Liver (tissue), 3 donors: ENCODE data around the gene XXYLT1.

Experiments
- EGR1 ChIP-seq, 2 donors: IDR thresholded peaks; 2 replicates each; pipeline ENCODE4 v1.6.1; 2016 to 2018; ENCODE audit warnings: antibody characterized with exemption in 2 of 2, low read depth in 2 of 2
- FOXA1 ChIP-seq: IDR thresholded peaks from 2 replicates; pipeline ENCODE4 v1.6.1; 2016; ENCODE audit warnings: antibody characterized with exemption
- GABPA ChIP-seq, 2 donors: IDR thresholded peaks in 1 of 2; conservative IDR thresholded peaks in 1 of 2; 2 replicates each; pipeline ENCODE4 v1.6.1; 2016; ENCODE audit warnings: antibody characterized with exemption in 2 of 2, mild to moderate bottlenecking in 1 of 2, moderate library complexity in 1 of 2
- HNF4A ChIP-seq, 2 donors: conservative IDR thresholded peaks; 2 replicates each; pipeline ENCODE4 v1.6.1; 2016; ENCODE audit warnings: antibody characterized with exemption in 2 of 2, mild to moderate bottlenecking in 2 of 2
- JUND ChIP-seq, 2 donors: IDR thresholded peaks; 2 replicates each; pipeline ENCODE4 v1.6.1; 2016; ENCODE audit warnings: antibody characterized with exemption in 2 of 2
- RAD21 ChIP-seq, 2 donors: IDR thresholded peaks; 2 replicates each; pipeline ENCODE4 v1.6.1; 2016; ENCODE audit warnings: antibody characterized with exemption in 2 of 2, mild to moderate bottlenecking in 2 of 2
- RXRA ChIP-seq, 2 donors: IDR thresholded peaks; 2 replicates each; pipeline ENCODE4 v1.6.1; 2017 to 2018; ENCODE audit warnings: antibody characterized with exemption in 2 of 2, mild to moderate bottlenecking in 1 of 2
- SP1 ChIP-seq: IDR thresholded peaks from 2 replicates; pipeline ENCODE4 v1.6.1; 2018; ENCODE audit warnings: antibody characterized with exemption, mild to moderate bottlenecking
- YY1 ChIP-seq: IDR thresholded peaks from 2 replicates; pipeline ENCODE4 v1.6.1; 2016; ENCODE audit warnings: antibody characterized with exemption, mild to moderate bottlenecking
- TF ChIP-seq, protein P1 (sequence below): fragments of 150-350 bp; IDR thresholded peaks from 2 replicates; pipeline ENCODE4 v1.5.1; 2017; ENCODE audit warnings: improper control_type of control experiment, low read depth, low read length; ENCODE audit not compliant: missing input control
- TF ChIP-seq, protein P2 (sequence below): IDR thresholded peaks from 2 replicates; pipeline ENCODE4 v1.6.1; 2016; ENCODE audit warnings: antibody characterized with exemption
- donor health status: healthy.
- donor health status: healthy.

DNA sequence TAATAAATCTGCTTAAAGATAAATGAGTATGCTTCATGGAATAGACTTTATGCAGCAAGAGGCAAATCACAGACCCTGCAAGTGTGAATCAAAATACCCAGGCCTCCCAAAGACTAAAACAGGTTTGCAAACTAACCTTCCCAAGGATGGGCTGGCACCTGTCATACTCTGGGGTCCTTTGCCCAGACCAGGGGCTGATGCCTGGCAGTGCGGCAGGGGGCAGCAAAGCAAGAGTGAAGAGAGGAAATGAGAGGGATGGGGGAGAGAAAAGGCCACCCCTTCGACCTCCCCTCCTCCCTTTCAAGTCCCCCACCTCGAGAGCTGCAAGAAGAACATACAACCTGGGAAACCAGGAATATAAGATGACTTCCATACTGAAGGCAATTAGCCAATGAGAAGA lies 31.8 kb downstream of the XXYLT1 start:
- no peak for TF ChIP-seq FOXA1
- TF ChIP-seq RXRA (IDR thresholded peaks at IDR 0.05), result no peak
- no peak for TF ChIP-seq SP1
- TF ChIP-seq RAD21 (IDR thresholded peaks at IDR 0.05), result no peak
- TF ChIP-seq, protein P1, sequence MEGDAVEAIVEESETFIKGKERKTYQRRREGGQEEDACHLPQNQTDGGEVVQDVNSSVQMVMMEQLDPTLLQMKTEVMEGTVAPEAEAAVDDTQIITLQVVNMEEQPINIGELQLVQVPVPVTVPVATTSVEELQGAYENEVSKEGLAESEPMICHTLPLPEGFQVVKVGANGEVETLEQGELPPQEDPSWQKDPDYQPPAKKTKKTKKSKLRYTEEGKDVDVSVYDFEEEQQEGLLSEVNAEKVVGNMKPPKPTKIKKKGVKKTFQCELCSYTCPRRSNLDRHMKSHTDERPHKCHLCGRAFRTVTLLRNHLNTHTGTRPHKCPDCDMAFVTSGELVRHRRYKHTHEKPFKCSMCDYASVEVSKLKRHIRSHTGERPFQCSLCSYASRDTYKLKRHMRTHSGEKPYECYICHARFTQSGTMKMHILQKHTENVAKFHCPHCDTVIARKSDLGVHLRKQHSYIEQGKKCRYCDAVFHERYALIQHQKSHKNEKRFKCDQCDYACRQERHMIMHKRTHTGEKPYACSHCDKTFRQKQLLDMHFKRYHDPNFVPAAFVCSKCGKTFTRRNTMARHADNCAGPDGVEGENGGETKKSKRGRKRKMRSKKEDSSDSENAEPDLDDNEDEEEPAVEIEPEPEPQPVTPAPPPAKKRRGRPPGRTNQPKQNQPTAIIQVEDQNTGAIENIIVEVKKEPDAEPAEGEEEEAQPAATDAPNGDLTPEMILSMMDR, result no peak
- TF ChIP-seq JUND (IDR thresholded peaks at IDR 0.05), result no peak
- no peak for TF ChIP-seq GABPA (IDR thresholded peaks at IDR 0.05 in 1 of 2, conservative IDR thresholded peaks at IDR 0.05 in 1 of 2)
- TF ChIP-seq, protein P2, sequence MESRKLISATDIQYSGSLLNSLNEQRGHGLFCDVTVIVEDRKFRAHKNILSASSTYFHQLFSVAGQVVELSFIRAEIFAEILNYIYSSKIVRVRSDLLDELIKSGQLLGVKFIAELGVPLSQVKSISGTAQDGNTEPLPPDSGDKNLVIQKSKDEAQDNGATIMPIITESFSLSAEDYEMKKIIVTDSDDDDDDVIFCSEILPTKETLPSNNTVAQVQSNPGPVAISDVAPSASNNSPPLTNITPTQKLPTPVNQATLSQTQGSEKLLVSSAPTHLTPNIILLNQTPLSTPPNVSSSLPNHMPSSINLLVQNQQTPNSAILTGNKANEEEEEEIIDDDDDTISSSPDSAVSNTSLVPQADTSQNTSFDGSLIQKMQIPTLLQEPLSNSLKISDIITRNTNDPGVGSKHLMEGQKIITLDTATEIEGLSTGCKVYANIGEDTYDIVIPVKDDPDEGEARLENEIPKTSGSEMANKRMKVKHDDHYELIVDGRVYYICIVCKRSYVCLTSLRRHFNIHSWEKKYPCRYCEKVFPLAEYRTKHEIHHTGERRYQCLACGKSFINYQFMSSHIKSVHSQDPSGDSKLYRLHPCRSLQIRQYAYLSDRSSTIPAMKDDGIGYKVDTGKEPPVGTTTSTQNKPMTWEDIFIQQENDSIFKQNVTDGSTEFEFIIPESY, result no peak
- no peak for TF ChIP-seq EGR1 (IDR thresholded peaks at IDR 0.05; ENCODE audit: low read depth in 2 of 2)
- TF ChIP-seq YY1, result no peak
- TF ChIP-seq HNF4A (conservative IDR thresholded peaks at IDR 0.05), result no peak
